OCI-LY7 (cell line): ENCODE data around the gene TAF11L5. TPM values are rescaled to one million over a fixed set of nuclear protein-coding genes. Genes with fewer than 3 reads are reported as not detected.
"Not testable (repeated sequence)": the region's sequence is repeated elsewhere in the genome, so short reads cannot be mapped to it uniquely, and the experiment has no call there.

Source experiments
- BruUV-seq: library from RNA; stranded (reverse); fragments of 400-500 nt; replicated peaks from 2 replicates; lab custom pipeline; 2021; lab: Mats Ljungman, UMichigan
- CTCF ChIA-PET: fragments of 300-600 bp; sonication (Branson Sonifier 250); formaldehyde crosslinking; loops from one replicate; lab custom pipeline; 2022; ENCODE audit warnings: antibody characterized with exemption; ENCODE audit not compliant: unreplicated experiment; lab: Charles Lee
- POLR2A ChIA-PET: fragments of 300-600 bp; sonication (Branson Sonifier 250); formaldehyde crosslinking; loops from one replicate; lab custom pipeline; 2022; ENCODE audit warnings: antibody characterized with exemption; lab: Charles Lee
- DNase-seq: peaks from one replicate; pipeline ENCODE4 v3.0.0-alpha.2; 2015; ENCODE audit warnings: low spot score
- H2AFZ ChIP-seq: fragments of 200-600 bp; sonication (generic), shearing (Covaris generic); 2 replicates; pipeline ENCODE4 v1.6.1; 2014; ENCODE audit warnings: mild to moderate bottlenecking, antibody characterized with exemption, low read length, moderate library complexity
- H3K27ac ChIP-seq: fragments of 200-600 bp; sonication (generic); 2 replicates; pipeline ENCODE4 v1.5.1; 2014; ENCODE audit warnings: mixed run types, low read depth, mild to moderate bottlenecking, moderate library complexity, low read length, inconsistent platforms; ENCODE audit not compliant: poor library complexity, severe bottlenecking
- H3K36me3 ChIP-seq: fragments of 200-600 bp; sonication (generic); 2 replicates; pipeline ENCODE4 v1.6.1; 2014; ENCODE audit warnings: mild to moderate bottlenecking, antibody characterized with exemption, low read length, moderate library complexity, mixed read lengths; ENCODE audit not compliant: insufficient read depth
- H3K4me1 ChIP-seq: fragments of 200-600 bp; sonication (generic); 2 replicates; pipeline ENCODE4 v1.5.1; 2014; ENCODE audit warnings: mild to moderate bottlenecking, low read length; ENCODE audit not compliant: insufficient read depth, poor library complexity, severe bottlenecking
- H3K4me2 ChIP-seq: fragments of 200-600 bp; sonication (generic); 2 replicates; pipeline ENCODE4 v1.6.1; 2014; ENCODE audit warnings: mild to moderate bottlenecking, low read length
- H3K4me3 ChIP-seq: fragments of 200-600 bp; sonication (generic); 2 replicates; pipeline ENCODE4 v1.5.1; 2014; ENCODE audit warnings: mild to moderate bottlenecking, low read depth, low read length; ENCODE audit not compliant: poor library complexity, severe bottlenecking
- H3K79me2 ChIP-seq: fragments of 200-600 bp; sonication (generic); 2 replicates; pipeline ENCODE4 v1.6.1; 2016; ENCODE audit warnings: low read depth, mild to moderate bottlenecking, low read length, moderate library complexity, mixed read lengths; ENCODE audit not compliant: insufficient read depth
- H3K9me2 ChIP-seq: fragments of 200-600 bp; sonication (generic); 2 replicates; pipeline ENCODE4 v1.6.1; 2016; ENCODE audit warnings: mild to moderate bottlenecking, low read length, mixed read lengths; ENCODE audit not compliant: insufficient read depth
- H3K9me3 ChIP-seq: fragments of 200-600 bp; sonication (generic); 2 replicates; pipeline ENCODE4 v1.6.1; 2014; ENCODE audit warnings: mild to moderate bottlenecking, mixed run types, low read length, mixed read lengths
- H4K20me1 ChIP-seq: fragments of 200-600 bp; sonication (generic); 2 replicates; pipeline ENCODE4 v1.6.1; 2014; ENCODE audit warnings: mild to moderate bottlenecking, antibody characterized with exemption, low read length, moderate library complexity, mixed read lengths; ENCODE audit not compliant: insufficient read depth
- intact Hi-C: fragments of 100-400 bp; cut with micrococcal nuclease; formaldehyde crosslinking; loops from one replicate; pipeline ENCODE4 v1.10.0; 2022; ENCODE audit not compliant: unreplicated experiment
- small RNA-seq: library from RNA; depleted of rRNA; stranded (forward); fragments of <200 nt; gene quantifications from one replicate; pipeline ENCODE3, GENCODE V24; 2014
- total RNA-seq, 2 experiments: library from RNA; depleted of rRNA in 1 of 2; stranded (reverse); fragments of >200 nt in 1 of 2; shearing (Covaris generic) in 1 of 2; gene quantifications; 2 replicates each; pipeline ENCODE4 v1.2.3, GENCODE V29; 2014 to 2022

Gene TAF11L5
- total RNA-seq, 2 experiments from 2014 or later = not detected

DNA sequence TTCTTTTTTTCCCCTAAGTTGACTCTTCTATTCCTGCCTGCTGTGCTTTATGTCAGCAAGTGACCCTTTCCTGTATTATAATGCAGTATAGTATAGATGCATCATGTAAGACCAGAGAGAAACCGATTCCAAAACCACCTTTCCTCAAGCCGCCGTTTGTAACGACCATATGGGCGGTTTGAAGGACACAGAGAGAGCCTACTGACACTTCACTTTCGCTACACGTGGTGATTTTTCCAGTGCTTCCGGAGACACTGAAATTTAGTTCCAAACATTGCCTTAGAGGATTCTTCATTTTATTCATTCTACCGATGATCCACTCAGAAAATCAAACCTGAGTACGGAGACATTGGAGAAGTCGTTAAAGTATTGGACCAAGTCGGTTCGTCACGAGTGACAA lies 5.5 kb upstream of the TAF11L5 start:
- DNase-seq, H3K9me2 ChIP-seq, H3K79me2 ChIP-seq, H3K9me3 ChIP-seq, H3K4me2 ChIP-seq, CTCF ChIA-PET, BruUV-seq, H3K27ac ChIP-seq, POLR2A ChIA-PET, H3K4me3 ChIP-seq, H3K4me1 ChIP-seq, intact Hi-C loops, H3K36me3 ChIP-seq, H2AFZ ChIP-seq, H4K20me1 ChIP-seq: not testable (repeated sequence)

DNA sequence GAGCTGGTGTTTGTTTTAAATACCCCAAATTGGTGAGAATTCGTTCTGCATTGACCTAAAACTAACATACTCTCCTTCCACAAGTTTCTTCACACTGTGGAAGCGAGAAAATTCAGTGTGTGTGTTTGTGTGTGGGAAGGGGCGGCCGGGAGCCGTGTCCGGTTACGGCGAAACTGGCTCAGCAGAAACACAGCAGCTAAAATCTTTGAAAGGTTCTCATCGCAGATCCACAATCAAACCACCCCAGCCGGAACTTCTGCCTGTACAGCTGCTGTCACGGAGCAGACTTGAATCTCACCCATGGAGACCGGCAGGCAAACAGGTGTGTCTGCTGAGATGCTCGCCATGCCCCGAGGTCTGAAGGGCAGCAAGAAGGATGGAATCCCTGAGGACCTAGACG lies 3.5 kb upstream of the TAF11L5 start, which contains the start of gene TAF11L4:
TSS of gene TAF11L4 (plus strand) at position 301 of the 400 bp plus-strand sequence.
- DNase-seq, H3K9me2 ChIP-seq, H2AFZ ChIP-seq, H3K27ac ChIP-seq, H3K4me2 ChIP-seq, BruUV-seq, H3K4me1 ChIP-seq, CTCF ChIA-PET, H3K79me2 ChIP-seq, H3K36me3 ChIP-seq, intact Hi-C loops, H3K4me3 ChIP-seq, H3K9me3 ChIP-seq, H4K20me1 ChIP-seq, POLR2A ChIA-PET: not testable (repeated sequence)

DNA sequence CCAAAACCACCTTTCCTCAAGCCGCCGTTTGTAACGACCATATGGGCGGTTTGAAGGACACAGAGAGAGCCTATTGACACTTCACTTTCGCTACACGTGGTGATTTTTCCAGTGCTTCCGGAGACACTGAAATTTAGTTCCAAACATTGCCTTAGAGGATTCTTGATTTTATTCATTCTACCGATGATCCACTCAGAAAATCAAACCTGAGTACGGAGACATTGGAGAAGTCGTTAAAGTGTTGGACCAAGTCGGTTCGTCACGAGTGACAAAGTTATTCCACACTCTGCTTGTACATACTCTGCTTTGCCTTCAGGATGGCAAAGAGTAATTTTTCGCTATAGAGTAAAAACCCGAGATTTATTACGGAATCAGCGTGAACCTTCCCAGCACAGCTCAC lies 1.5 kb downstream of the TAF11L5 start:
- POLR2A ChIA-PET, H3K79me2 ChIP-seq, H3K27ac ChIP-seq, H3K4me2 ChIP-seq, CTCF ChIA-PET, H4K20me1 ChIP-seq, H3K9me3 ChIP-seq, H3K4me3 ChIP-seq, H2AFZ ChIP-seq, intact Hi-C loops, H3K36me3 ChIP-seq, BruUV-seq, H3K9me2 ChIP-seq, H3K4me1 ChIP-seq: not testable (repeated sequence)
- peak; percentile 12 for DNase-seq

DNA sequence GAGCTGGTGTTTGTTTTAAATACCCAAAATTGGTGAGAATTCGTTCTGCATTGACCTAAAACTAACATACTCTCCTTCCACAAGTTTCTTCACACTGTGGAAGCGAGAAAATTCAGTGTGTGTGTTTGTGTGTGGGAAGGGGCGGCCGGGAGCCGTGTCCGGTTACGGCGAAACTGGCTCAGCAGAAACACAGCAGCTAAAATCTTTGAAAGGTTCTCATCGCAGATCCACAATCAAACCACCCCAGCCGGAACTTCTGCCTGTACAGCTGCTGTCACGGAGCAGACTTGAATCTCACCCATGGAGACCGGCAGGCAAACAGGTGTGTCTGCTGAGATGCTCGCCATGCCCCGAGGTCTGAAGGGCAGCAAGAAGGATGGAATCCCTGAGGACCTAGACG lies 3.3 kb downstream of the TAF11L5 start, which contains the start of gene TAF11L6:
TSS of gene TAF11L6 (plus strand) at position 301 of the 400 bp plus-strand sequence.
- POLR2A ChIA-PET, H3K4me2 ChIP-seq, H3K4me3 ChIP-seq, BruUV-seq, H3K9me3 ChIP-seq, CTCF ChIA-PET, H3K79me2 ChIP-seq, H4K20me1 ChIP-seq, intact Hi-C loops, H2AFZ ChIP-seq, DNase-seq, H3K4me1 ChIP-seq, H3K36me3 ChIP-seq, H3K27ac ChIP-seq, H3K9me2 ChIP-seq: not testable (repeated sequence)

Small RNAs within 50 kb of the gene (small RNA-seq; reads per million reads assigned to genes)
- gene AC106774.3 = not detected

Other genes with a start within 250 kb of the TAF11L5 start
- gene TAF11L2, start 27.0 kb upstream of the TAF11L5 start, total RNA-seq (2014; rRNA removed; shearing (Covaris generic)) = not detected in 2 replicates
- gene TAF11L2, start 27.0 kb upstream of the TAF11L5 start, total RNA-seq (2022) = not detected in 2 replicates
- not detected in 2 replicates for gene TAF11L3, start 6.9 kb upstream of the TAF11L5 start, total RNA-seq (2014; rRNA removed; shearing (Covaris generic))
- not detected in 2 replicates for gene TAF11L3, start 6.9 kb upstream of the TAF11L5 start, total RNA-seq (2022)
- not detected in 2 replicates for gene TAF11L4, start 3.4 kb upstream of the TAF11L5 start, total RNA-seq (2014; rRNA removed; shearing (Covaris generic))
- gene TAF11L4, start 3.4 kb upstream of the TAF11L5 start, total RNA-seq (2022) = not detected in 2 replicates
- not detected in 2 replicates for gene TAF11L6, start 3.4 kb downstream of the TAF11L5 start, total RNA-seq (2014; rRNA removed; shearing (Covaris generic))
- gene TAF11L6, start 3.4 kb downstream of the TAF11L5 start, total RNA-seq (2022) = not detected in 2 replicates
- gene TAF11L7, start 60.5 kb downstream of the TAF11L5 start, total RNA-seq (2014; rRNA removed; shearing (Covaris generic)) = not detected in 2 replicates
- not detected in 2 replicates for gene TAF11L7, start 60.5 kb downstream of the TAF11L5 start, total RNA-seq (2022)
- gene TAF11L8, start 65.7 kb downstream of the TAF11L5 start, total RNA-seq (2014; rRNA removed; shearing (Covaris generic)) = not detected in 2 replicates
- gene TAF11L8, start 65.7 kb downstream of the TAF11L5 start, total RNA-seq (2022) = not detected in 2 replicates
- gene TAF11L9, start 69.2 kb downstream of the TAF11L5 start, total RNA-seq (2014; rRNA removed; shearing (Covaris generic)) = not detected in 2 replicates
- not detected in 2 replicates for gene TAF11L9, start 69.2 kb downstream of the TAF11L5 start, total RNA-seq (2022)
- not detected in 2 replicates for gene TAF11L10, start 72.6 kb downstream of the TAF11L5 start, total RNA-seq (2014; rRNA removed; shearing (Covaris generic))
- not detected in 2 replicates for gene TAF11L10, start 72.6 kb downstream of the TAF11L5 start, total RNA-seq (2022)
- gene TAF11L11, start 78.9 kb downstream of the TAF11L5 start, total RNA-seq (2014; rRNA removed; shearing (Covaris generic)) = not detected in 2 replicates
- gene TAF11L11, start 78.9 kb downstream of the TAF11L5 start, total RNA-seq (2022) = not detected in 2 replicates
- gene TAF11L12, start 85.2 kb downstream of the TAF11L5 start, total RNA-seq (2014; rRNA removed; shearing (Covaris generic)) = not detected in 2 replicates
- not detected in 2 replicates for gene TAF11L12, start 85.2 kb downstream of the TAF11L5 start, total RNA-seq (2022)
- gene TAF11L13, start 106.9 kb downstream of the TAF11L5 start, total RNA-seq (2014; rRNA removed; shearing (Covaris generic)) = not detected in 2 replicates
- not detected in 2 replicates for gene TAF11L13, start 106.9 kb downstream of the TAF11L5 start, total RNA-seq (2022)
- gene TAF11L14, start 109.2 kb downstream of the TAF11L5 start, total RNA-seq (2014; rRNA removed; shearing (Covaris generic)) = not detected in 2 replicates
- not detected in 2 replicates for gene TAF11L14, start 109.2 kb downstream of the TAF11L5 start, total RNA-seq (2022)